Neural cell (in vitro differentiated cells): ENCODE results near the gene CUBN.

ENCODE experiments used
- CTCF ChIP-seq: fragments of 450-650 bp; IDR thresholded peaks from 2 replicates; pipeline ENCODE4 v1.5.1; 2014; ENCODE audit warnings: antibody characterized with exemption, mild to moderate bottlenecking, moderate library complexity; ENCODE audit not compliant: poor library complexity, severe bottlenecking
- EZH2 ChIP-seq: fragments of 200-600, 300-800 bp; shearing (Covaris generic), sonication (generic); IDR thresholded peaks from 2 replicates; pipeline ENCODE4 v1.6.1; 2014; ENCODE audit warnings: antibody characterized with exemption, low read length, borderline replicate concordance, mild to moderate bottlenecking; ENCODE audit not compliant: insufficient read depth, poor library complexity, severe bottlenecking
- MXI1 ChIP-seq: fragments of 450-650 bp; conservative IDR thresholded peaks from 2 replicates; pipeline ENCODE4 v1.6.1; 2014; ENCODE audit warnings: antibody characterized with exemption, mild to moderate bottlenecking; ENCODE audit not compliant: poor library complexity, severe bottlenecking
- POLR2AphosphoS5 ChIP-seq: IDR thresholded peaks from 2 replicates; pipeline ENCODE4 v1.6.1; 2012
- RAD21 ChIP-seq: fragments of 450-650 bp; conservative IDR thresholded peaks from 2 replicates; pipeline ENCODE4 v1.6.1; 2014; ENCODE audit warnings: antibody characterized with exemption, mild to moderate bottlenecking, moderate library complexity

GRCh38 chr10:16896993-16897392 is 232.6 kb downstream of the CUBN start:
- TF ChIP-seq CTCF (no peak), RAD21 (no peak), POLR2AphosphoS5 (no peak), EZH2 (no peak), MXI1 (no peak)
